Osteoblast (primary cell): Measurements from ENCODE around the gene MAP1S. TPM values are rescaled to one million over a fixed set of nuclear protein-coding genes. Genes with fewer than 3 reads are reported as not detected.

ENCODE experiments used
- DNase-seq: peaks from one replicate; pipeline ENCODE4 v3.0.0; 2011; ENCODE audit warnings: low spot score, mixed read lengths; ENCODE audit not compliant: insufficient read length; ENCODE audit errors: missing footprints
- H2AFZ ChIP-seq: 2 replicates; pipeline ENCODE4 v1.6.0; 2011; ENCODE audit warnings: mild to moderate bottlenecking, low read length
- H3K27ac ChIP-seq: 2 replicates; pipeline ENCODE4 v1.5.1; 2011; ENCODE audit warnings: mild to moderate bottlenecking, low read depth, low read length, moderate library complexity
- H3K27me3 ChIP-seq: 2 replicates; pipeline ENCODE4 v1.6.0; 2012; ENCODE audit warnings: mild to moderate bottlenecking, control low read depth, inconsistent platforms, low read length, moderate library complexity; ENCODE audit not compliant: insufficient read depth
- H3K36me3 ChIP-seq: 2 replicates; pipeline ENCODE4 v1.5.1; 2011; ENCODE audit warnings: mild to moderate bottlenecking, low read length, control low read depth, moderate library complexity; ENCODE audit not compliant: insufficient read depth
- H3K4me1 ChIP-seq: 2 replicates; pipeline ENCODE4 v1.5.1; 2011; ENCODE audit warnings: mild to moderate bottlenecking, low read length, control low read depth, moderate library complexity; ENCODE audit not compliant: insufficient read depth
- H3K4me2 ChIP-seq: 2 replicates; pipeline ENCODE4 v1.6.0; 2011; ENCODE audit warnings: mild to moderate bottlenecking, low read length; ENCODE audit not compliant: insufficient read depth
- H3K4me3 ChIP-seq: fragments of 200-600 bp; sonication (generic); 3 replicates; pipeline ENCODE4 v1.5.1; 2012; ENCODE audit warnings: mild to moderate bottlenecking, low read length, inconsistent platforms; ENCODE audit not compliant: insufficient read depth
- H3K79me2 ChIP-seq: 2 replicates; pipeline ENCODE4 v1.6.0; 2012; ENCODE audit warnings: mild to moderate bottlenecking, low read length, control low read depth, inconsistent platforms; ENCODE audit not compliant: insufficient read depth
- H3K9me3 ChIP-seq: 2 replicates; pipeline ENCODE4 v1.5.1; 2011; ENCODE audit warnings: low read depth, low read length, control low read depth
- H4K20me1 ChIP-seq: 2 replicates; pipeline ENCODE4 v1.6.0; 2012; ENCODE audit warnings: mild to moderate bottlenecking, low read length, control low read depth; ENCODE audit not compliant: insufficient read depth
- CTCF ChIP-seq: IDR thresholded peaks from 2 replicates; pipeline ENCODE4 v1.5.1; 2011; ENCODE audit warnings: mild to moderate bottlenecking, low read depth, low read length, moderate library complexity; ENCODE audit errors: extremely low read depth
- total RNA-seq: library from RNA; depleted of rRNA; stranded (reverse); fragments of >200 nt; gene quantifications from 2 replicates; pipeline ENCODE4 v1.2.3, GENCODE V29; 2012

MAP1S gene
- total RNA-seq, 1 donor, result 15.2 TPM

- H3K9me3 ChIP-seq, result no peaks in the 10 kb centered on the region
- no peak for TF ChIP-seq CTCF
- peak; percentile 47 for DNase-seq
- no peak overlapping the region for H2AFZ ChIP-seq
- no peak overlapping the region for H3K4me2 ChIP-seq
- H3K27ac ChIP-seq, result no peak overlapping the region
- peaks cover 9% of the 10 kb centered on the region for H3K4me1 ChIP-seq
- peaks cover 64% of the 10 kb centered on the region for H3K79me2 ChIP-seq
- peaks cover 35% of the 10 kb centered on the region for H4K20me1 ChIP-seq
- peaks cover 38% of the 10 kb centered on the region for H3K36me3 ChIP-seq
- no peak overlapping the region for H3K4me3 ChIP-seq
- no peaks in the 10 kb centered on the region for H3K27me3 ChIP-seq
These were observed 5.4 kb downstream of the MAP1S start for GRCh38 chr19:17724655-17725054.

- Histone ChIP-seq H3K9me3 (no peaks in the 10 kb centered on the region), H4K20me1 (peaks cover 31% of the 10 kb centered on the region)
- TF ChIP-seq CTCF, result peak; percentile 22
These were observed 6.3 kb downstream of the MAP1S start for GRCh38 chr19:17725422-17726078.

GRCh38 chr19:17726136-17726741 lies 7.0 kb downstream of the MAP1S start:
- TF ChIP-seq CTCF, result no peak
- Histone ChIP-seq H3K27ac (no peak overlapping the region), H3K4me3 (no peak overlapping the region), H4K20me1 (peaks cover 25% of the 10 kb centered on the region), H3K27me3 (no peaks in the 10 kb centered on the region), H2AFZ (no peak overlapping the region), H3K4me1 (no peaks in the 10 kb centered on the region), H3K4me2 (no peak overlapping the region), H3K79me2 (peaks cover 63% of the 10 kb centered on the region), H3K36me3 (peaks cover 49% of the 10 kb centered on the region), H3K9me3 (no peaks in the 10 kb centered on the region)
- peak; percentile 46 for DNase-seq

More at GRCh38 chr19:17725422-17726078, 6.3 kb downstream of the MAP1S start:
- no peak overlapping the region for H3K4me2 ChIP-seq
- peak; percentile 79 for DNase-seq
- H3K27ac ChIP-seq, result no peak overlapping the region
- no peaks in the 10 kb centered on the region for H3K27me3 ChIP-seq
- peaks cover 64% of the 10 kb centered on the region for H3K79me2 ChIP-seq
- no peak overlapping the region for H2AFZ ChIP-seq
- no peak overlapping the region for H3K4me3 ChIP-seq
- peaks cover 46% of the 10 kb centered on the region for H3K36me3 ChIP-seq
- peaks cover 1% of the 10 kb centered on the region for H3K4me1 ChIP-seq

GRCh38 chr19:17726964-17727773 lies 7.9 kb downstream of the MAP1S start:
- Histone ChIP-seq H3K9me3 (no peaks in the 10 kb centered on the region), H3K36me3 (peaks cover 51% of the 10 kb centered on the region), H3K4me3 (no peak overlapping the region), H3K27me3 (no peaks in the 10 kb centered on the region), H3K27ac (no peak overlapping the region), H3K79me2 (peaks cover 63% of the 10 kb centered on the region), H2AFZ (no peak overlapping the region), H4K20me1 (peaks cover 23% of the 10 kb centered on the region), H3K4me2 (no peak overlapping the region), H3K4me1 (no peaks in the 10 kb centered on the region)
- no peak for TF ChIP-seq CTCF
- DNase-seq, result peak; percentile 60
